ENCODE data around the gene EPS8L2.

DNA sequence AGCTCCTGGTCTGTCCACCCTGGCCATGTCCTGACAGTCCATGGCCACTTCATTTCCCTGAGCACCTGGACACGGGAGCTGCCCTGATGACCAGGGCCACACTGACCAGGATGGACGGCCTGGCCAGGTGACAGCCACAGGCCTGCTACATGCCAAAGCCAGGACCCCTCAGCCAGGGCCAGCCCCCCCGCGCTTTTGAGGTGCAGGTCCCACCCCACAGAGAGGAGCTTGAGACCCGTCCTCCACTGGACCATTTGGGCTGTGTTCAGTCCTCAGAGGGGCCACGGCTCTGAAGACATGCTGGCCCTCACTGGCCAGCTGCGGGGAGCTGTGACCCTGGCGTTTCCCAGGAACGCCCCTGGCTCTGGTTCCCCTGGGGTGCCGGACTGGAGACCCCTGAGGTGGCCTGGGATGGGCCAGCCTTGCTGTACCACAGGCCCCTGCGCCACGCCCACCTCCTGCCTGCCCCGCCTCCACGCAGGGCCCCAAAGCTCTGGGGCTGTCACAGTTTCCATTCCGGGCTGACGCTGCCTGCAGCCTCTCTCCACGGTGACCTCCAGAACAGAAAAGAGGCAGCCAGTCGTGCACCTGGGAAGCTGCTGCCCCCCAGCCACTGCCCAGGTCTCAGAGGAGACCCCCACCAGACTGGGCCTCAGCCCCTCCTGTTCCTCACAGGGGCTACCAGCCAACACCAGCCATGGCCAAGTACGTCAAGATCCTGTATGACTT is 18.2 kb downstream of the EPS8L2 start:
- TF ChIP-seq, protein P1, sequence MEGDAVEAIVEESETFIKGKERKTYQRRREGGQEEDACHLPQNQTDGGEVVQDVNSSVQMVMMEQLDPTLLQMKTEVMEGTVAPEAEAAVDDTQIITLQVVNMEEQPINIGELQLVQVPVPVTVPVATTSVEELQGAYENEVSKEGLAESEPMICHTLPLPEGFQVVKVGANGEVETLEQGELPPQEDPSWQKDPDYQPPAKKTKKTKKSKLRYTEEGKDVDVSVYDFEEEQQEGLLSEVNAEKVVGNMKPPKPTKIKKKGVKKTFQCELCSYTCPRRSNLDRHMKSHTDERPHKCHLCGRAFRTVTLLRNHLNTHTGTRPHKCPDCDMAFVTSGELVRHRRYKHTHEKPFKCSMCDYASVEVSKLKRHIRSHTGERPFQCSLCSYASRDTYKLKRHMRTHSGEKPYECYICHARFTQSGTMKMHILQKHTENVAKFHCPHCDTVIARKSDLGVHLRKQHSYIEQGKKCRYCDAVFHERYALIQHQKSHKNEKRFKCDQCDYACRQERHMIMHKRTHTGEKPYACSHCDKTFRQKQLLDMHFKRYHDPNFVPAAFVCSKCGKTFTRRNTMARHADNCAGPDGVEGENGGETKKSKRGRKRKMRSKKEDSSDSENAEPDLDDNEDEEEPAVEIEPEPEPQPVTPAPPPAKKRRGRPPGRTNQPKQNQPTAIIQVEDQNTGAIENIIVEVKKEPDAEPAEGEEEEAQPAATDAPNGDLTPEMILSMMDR (IDR thresholded peaks at IDR 0.05; ENCODE audit: poor library complexity), result no peak
- TF ChIP-seq EZH2phosphoT487 (IDR thresholded peaks at IDR 0.05; ENCODE audit: low read depth, severe bottlenecking, unreplicated experiment) (no peak), EZH2 (IDR thresholded peaks at IDR 0.05; ENCODE audit: borderline replicate concordance) (no peak)

All from hepatocyte (in vitro differentiated cells).